ENCODE data around the gene NPR3.

GRCh38 chr5:32690666-32691065 is 20.5 kb upstream of the NPR3 start:
- TF ChIP-seq, protein P1, sequence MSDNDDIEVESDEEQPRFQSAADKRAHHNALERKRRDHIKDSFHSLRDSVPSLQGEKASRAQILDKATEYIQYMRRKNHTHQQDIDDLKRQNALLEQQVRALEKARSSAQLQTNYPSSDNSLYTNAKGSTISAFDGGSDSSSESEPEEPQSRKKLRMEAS (IDR thresholded peaks at IDR 0.05; ENCODE audit: insufficient read depth, insufficient read length), result no peak
- TF ChIP-seq CTCF (IDR thresholded peaks at IDR 0.05; ENCODE audit: extremely low read depth in 1 of 2, insufficient read depth in 1 of 2, low read depth in 1 of 2, low read length in 2 of 2) (no peak), POLR2A (IDR thresholded peaks at IDR 0.05; ENCODE audit: low read depth, low read length) (no peak)

All from endothelial cell of umbilical vein (primary cell).